GM10266 (cell line): ENCODE data around the gene EPS8L2.
"Not testable (repeated sequence)": the region's sequence is repeated elsewhere in the genome, so short reads cannot be mapped to it uniquely, and the experiment has no call there.

ENCODE experiments used
- DNase-seq: peaks from one replicate; pipeline ENCODE4 v3.0.0; 2012; ENCODE audit errors: extremely low spot score
- CTCF ChIP-seq: IDR thresholded peaks from 2 replicates; pipeline ENCODE4 v1.5.1; 2012; ENCODE audit warnings: mild to moderate bottlenecking, low read depth; ENCODE audit not compliant: control insufficient read depth, insufficient read depth; ENCODE audit errors: missing control alignments

EPS8L2 gene

DNA sequence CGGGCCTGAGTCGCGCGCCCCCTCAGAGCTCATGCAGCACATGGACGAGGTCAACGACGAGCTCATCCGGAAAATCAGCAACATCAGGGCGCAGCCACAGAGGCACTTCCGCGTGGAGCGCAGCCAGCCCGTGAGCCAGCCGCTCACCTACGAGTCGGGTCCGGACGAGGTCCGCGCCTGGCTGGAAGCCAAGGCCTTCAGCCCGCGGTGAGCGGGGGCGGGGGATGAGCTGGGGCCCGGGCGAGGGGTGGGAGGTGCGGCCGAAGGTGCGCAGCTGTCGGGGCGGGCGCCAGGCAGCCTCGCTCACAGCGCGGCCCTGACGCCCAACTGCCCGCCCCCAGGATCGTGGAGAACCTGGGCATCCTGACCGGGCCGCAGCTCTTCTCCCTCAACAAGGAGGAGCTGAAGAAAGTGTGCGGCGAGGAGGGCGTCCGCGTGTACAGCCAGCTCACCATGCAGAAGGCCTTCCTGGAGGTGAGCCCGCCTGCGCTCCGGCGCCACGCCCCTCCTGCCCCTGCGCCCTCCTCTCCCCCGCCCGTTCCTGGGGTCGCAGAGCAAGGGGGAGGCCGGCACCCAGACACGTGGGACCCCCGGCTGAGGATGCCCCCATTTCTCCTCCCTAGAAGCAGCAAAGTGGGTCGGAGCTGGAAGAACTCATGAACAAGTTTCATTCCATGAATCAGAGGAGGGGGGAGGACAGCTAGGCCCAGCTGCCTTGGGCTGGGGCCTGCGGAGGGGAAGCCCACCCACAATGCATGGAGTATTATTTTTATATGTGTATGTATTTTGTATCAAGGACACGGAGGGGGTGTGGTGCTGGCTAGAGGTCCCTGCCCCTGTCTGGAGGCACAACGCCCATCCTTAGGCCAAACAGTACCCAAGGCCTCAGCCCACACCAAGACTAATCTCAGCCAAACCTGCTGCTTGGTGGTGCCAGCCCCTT is 20.5 kb downstream of the EPS8L2 start:
- DNase-seq = peak; percentile 87
- TF ChIP-seq CTCF = no peak

GRCh38 chr11:727281-727701 is 21.3 kb downstream of the EPS8L2 start:
- no peak for TF ChIP-seq CTCF
- DNase-seq = no peak

DNA sequence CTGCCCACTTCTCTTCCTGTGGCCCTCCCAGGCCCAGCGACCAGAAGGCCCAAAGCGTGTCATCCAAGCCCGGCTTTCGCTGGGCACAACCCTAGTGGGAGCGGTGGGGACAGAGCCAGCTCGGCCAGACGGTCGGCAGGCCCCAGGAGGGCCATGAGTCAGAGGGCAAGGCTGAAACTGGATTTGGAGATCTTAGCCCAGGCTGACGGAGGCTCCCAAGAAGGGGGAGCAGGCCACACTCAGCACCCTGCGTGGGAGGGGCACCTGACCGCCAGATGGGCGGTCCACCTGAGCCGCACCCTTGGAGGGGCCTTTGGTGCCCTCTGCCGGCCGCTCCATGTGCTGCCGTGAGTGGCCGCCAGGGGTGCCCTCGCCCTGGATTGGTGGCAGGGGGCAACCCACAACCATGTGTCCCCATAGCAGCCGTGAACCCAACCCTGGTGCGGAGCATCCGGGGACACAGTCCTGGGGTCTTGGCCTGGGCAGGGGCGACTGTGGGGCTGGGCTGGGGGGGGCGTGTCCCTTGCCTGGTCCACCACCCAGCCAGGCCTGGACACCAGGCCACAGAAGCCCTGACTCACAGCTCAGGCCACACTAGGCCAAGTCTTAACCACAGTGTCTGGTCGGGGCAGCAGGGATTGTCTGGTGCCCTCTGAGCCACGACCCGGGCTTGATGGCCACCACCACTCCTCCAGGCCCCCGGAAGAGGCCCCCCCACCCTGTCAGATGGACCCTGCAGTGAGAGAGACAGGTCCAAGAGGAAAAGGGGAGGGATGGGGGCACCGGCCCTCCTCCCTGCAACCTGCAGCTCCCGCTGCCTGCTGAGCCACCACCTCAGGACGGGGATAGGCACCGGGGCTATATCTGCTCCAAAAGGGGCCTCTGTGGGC is 22.1 kb downstream of the EPS8L2 start:
- peak; percentile 95 for DNase-seq
- TF ChIP-seq CTCF = peak; percentile 99

GRCh38 chr11:728901-729491 is 23.0 kb downstream of the EPS8L2 start:
- TF ChIP-seq CTCF = no peak
- DNase-seq = no peak

- DNase-seq = no peak
- TF ChIP-seq CTCF = no peak
Observed at GRCh38 chr11:729492-730074, 23.6 kb downstream of the EPS8L2 start.

DNA sequence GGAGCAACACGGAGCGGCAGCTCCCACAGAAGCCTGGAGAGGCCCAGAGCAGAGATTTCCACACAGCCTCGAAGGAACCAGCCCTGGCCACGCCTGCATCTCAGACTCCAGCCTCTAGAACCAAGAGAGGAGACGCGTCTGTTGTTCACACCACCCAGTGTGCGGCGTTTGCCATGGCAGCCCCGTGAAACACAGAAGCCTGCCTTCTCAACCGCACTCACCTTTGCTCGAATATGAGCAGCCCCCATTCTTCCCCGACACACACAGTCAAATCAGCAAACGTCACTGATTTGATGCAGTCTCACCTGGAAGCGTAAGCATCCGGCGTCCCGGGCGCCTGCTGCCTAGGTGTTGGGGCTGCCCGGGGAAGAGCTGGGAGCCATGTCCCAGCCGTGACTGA is 27.0 kb downstream of the EPS8L2 start:
- no peak for TF ChIP-seq CTCF
- no peak for DNase-seq

- not testable (repeated sequence) for DNase-seq
Observed at GRCh38 chr11:734541-734940, 28.5 kb downstream of the EPS8L2 start.
